ENCODE measurements around the gene SPHK2.
A peak's percentile ranks its signal among the peaks of the same experiment; 100 is the strongest.

The SPHK2 gene

GRCh38 chr19:48611872-48612271 is 7.4 kb upstream of the SPHK2 start:
- Mint-ChIP-seq H3K4me1 (ENCODE audit: low read depth in 2 of 2) (peaks cover 20% of the 10 kb centered on the region in 2 donors), H3K4me3 (no peak overlapping the region), H3K9me3 (no peaks in the 10 kb centered on the region), H3K27me3 (no peaks in the 10 kb centered on the region), H3K27ac (peak overlapping the region in 1 of 2 donors; percentile 16), H3K36me3 (ENCODE audit: insufficient read depth) (peaks cover 34% of the 10 kb centered on the region)
- ATAC-seq (replicated peaks): no peak
- DNase-seq: no peak

DNA sequence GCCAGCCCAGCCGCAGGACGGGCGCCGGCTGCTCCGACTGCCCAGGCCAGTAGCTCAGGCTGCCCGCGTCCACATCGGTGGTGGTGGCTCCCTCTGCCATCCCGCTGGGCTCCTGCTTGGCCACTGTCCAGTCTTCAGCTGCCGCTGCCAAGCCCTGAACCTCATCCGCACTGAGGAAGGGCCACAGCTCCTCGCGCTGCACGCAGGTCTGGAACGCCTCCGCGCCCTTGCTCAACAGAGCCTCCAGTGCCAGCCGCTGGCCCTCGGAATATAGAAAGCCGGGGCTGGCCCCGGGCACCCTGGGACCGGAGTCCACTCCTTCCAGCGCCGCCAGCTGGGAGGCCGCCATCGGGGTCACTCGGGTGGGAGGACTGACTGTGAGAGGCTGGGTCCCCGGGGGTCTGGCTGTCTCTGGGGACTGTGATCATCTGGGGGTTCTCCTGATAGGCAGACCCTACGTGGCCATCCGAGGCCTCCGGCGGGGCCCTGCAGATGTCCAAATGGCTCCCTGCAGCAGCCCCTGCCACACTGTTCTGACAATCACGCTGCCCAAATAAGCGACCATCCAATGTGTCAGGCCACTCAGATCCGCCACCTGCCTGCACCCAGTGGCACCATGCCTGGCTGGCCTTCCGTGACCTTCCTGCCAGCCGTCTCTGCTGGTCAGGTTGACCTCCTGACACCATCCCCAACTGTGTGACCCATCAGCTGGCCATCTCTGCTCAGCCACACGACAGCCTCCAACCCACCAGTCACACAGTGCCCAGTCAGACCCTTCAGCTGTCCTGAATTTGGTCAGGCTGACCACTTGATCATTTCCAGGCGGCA is 6.1 kb upstream of the SPHK2 start:
- Mint-ChIP-seq H3K4me1 (ENCODE audit: low read depth in 2 of 2) (peaks cover 29 to 30% of the 10 kb centered on the region in 2 donors), H3K36me3 (ENCODE audit: insufficient read depth) (peaks cover 45% of the 10 kb centered on the region), H3K27me3 (no peaks in the 10 kb centered on the region), H3K9me3 (no peaks in the 10 kb centered on the region), H3K4me3 (no peak overlapping the region), H3K27ac (peak overlapping the region in 1 of 2 donors; percentile 80)
- DNase-seq (no peak), ATAC-seq (replicated peaks) (no peak)

GRCh38 chr19:48613852-48614435 is 5.4 kb upstream of the SPHK2 start:
- peak overlapping the region; percentile 50 to 80 for H3K27ac Mint-ChIP-seq
- peaks cover 31 to 32% of the 10 kb centered on the region in 2 donors for H3K4me1 Mint-ChIP-seq (ENCODE audit: low read depth in 2 of 2)
- no peak for ATAC-seq (replicated peaks)
- H3K4me3 Mint-ChIP-seq: no peak overlapping the region
- no peak for DNase-seq
- H3K36me3 Mint-ChIP-seq (ENCODE audit: insufficient read depth): peaks cover 52% of the 10 kb centered on the region
- H3K27me3 Mint-ChIP-seq: no peaks in the 10 kb centered on the region
- no peaks in the 10 kb centered on the region for H3K9me3 Mint-ChIP-seq

DNA sequence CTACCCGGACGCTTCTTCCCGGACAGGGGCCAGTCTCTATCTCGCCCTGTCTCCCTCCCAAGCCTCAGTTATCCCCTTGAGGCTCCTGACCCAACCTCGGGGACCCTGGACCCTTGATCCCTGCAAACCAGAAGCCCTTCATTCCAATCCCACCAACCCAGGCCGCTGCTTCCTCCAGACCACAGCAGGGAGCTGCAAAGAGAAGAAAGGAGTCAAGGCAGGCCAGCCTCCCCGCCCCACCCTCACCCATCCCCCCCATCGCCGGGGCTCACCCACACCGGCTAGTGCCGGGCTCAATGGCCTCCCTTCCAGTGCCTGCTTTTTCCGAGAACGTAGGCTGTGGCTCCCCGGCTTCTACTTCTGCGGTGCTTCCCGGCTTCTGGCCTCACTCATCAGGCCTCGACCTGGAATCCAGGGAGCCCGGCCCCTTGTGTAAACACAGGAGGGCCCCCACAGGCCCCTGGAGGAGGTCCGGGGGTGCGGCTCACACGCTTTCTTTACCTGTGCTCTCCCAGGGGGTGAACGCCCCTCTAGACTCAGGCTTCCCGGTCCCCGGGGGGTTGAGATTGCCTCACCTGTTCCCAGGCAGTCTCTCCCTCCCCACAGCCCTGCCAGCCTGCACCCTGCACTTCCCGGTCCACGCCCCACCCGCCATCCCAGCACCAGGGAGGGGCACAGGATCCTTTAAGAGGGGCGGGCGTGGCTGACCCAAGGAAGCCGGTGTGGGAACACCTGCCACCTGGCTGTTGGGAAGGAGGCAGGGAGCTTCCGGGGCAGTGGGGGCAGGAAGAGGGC is 4.7 kb upstream of the SPHK2 start, which contains the start of gene FAM83E:
FAM83E (minus strand) TSS at position 641 of the 795 bp plus-strand sequence. CDS start 1,704 bp downstream, outside the sequence.
- Mint-ChIP-seq H3K27ac (peak within 1 kb of the TSS; percentile 50 to 80), H3K27me3 (no peaks in the 10 kb centered on the region), H3K9me3 (no peaks in the 10 kb centered on the region), H3K4me3 (peak within 1 kb of the TSS in 1 of 2 donors; percentile 97), H3K4me1 (ENCODE audit: low read depth in 2 of 2) (peaks cover 34 to 36% of the 10 kb centered on the region in 2 donors), H3K36me3 (ENCODE audit: insufficient read depth) (peaks cover 59% of the 10 kb centered on the region)
- ATAC-seq (replicated peaks) (no peak), DNase-seq (no peak)

DNA sequence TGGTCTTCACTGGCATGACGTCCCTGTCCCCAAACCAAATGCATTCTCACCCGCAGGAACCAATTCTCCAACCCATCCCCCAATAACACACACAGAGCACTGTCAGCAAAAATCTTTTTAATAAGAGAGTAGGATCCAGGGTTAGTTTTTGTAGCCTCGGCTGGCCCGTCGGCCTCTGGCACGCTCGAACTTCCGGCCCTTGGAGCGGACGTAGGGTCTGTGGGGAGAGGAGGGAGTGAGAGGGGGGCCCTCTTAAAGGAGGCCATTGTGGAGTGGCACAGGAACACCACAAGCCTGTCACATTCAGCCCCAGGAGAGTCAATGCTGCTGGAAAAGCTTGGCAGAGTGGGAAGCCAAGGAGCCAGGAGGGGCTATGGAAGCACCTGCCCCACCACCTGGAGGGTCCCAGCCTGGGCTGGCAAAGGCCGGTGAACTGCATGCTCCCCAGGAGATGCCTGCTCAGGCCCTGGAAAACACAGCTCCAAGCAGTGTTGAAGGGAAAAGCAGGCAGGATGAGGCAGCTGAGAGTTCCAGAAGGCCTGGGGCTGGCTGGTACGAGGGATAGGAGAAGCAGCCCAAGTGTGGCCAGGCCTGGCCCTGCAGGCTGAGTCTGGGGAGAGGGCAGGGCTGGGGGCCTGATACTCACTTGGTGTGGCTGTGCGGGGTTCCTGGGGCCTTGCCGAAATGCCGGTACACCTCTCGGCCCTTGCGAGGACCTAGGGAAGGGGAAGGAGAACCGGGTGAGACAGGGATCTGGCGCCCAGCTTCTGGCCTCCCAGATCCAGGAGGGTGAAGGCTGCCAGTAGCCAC is 3.9 kb upstream of the SPHK2 start:
- H3K36me3 Mint-ChIP-seq (ENCODE audit: insufficient read depth): peaks cover 64% of the 10 kb centered on the region
- H3K27ac Mint-ChIP-seq: peak overlapping the region; percentile 28 to 80
- H3K27me3 Mint-ChIP-seq: no peaks in the 10 kb centered on the region
- H3K9me3 Mint-ChIP-seq: no peaks in the 10 kb centered on the region
- ATAC-seq (replicated peaks): no peak
- peak overlapping the region in 1 of 2 donors; percentile 97 for H3K4me3 Mint-ChIP-seq
- no peak for DNase-seq
- peaks cover 38 to 42% of the 10 kb centered on the region in 2 donors for H3K4me1 Mint-ChIP-seq (ENCODE audit: low read depth in 2 of 2)

GRCh38 chr19:48616041-48616436 is 3.3 kb upstream of the SPHK2 start:
- Mint-ChIP-seq H3K36me3 (ENCODE audit: insufficient read depth) (peaks cover 68% of the 10 kb centered on the region), H3K4me1 (ENCODE audit: low read depth in 2 of 2) (peaks cover 38 to 42% of the 10 kb centered on the region in 2 donors)

GRCh38 chr19:48616491-48617056 is 2.7 kb upstream of the SPHK2 start:
- DNase-seq (no peak), ATAC-seq (replicated peaks) (no peak)
- peaks cover 38 to 42% of the 10 kb centered on the region in 2 donors for H3K4me1 Mint-ChIP-seq (ENCODE audit: low read depth in 2 of 2)
- no peaks in the 10 kb centered on the region for H3K9me3 Mint-ChIP-seq
- H3K27me3 Mint-ChIP-seq: no peaks in the 10 kb centered on the region
- H3K27ac Mint-ChIP-seq: peak overlapping the region; percentile 97 to 99
- H3K4me3 Mint-ChIP-seq: peak overlapping the region; percentile 97
- H3K36me3 Mint-ChIP-seq (ENCODE audit: insufficient read depth): peaks cover 73% of the 10 kb centered on the region

More at GRCh38 chr19:48616041-48616436, 3.3 kb upstream of the SPHK2 start:
- Mint-ChIP-seq H3K27me3 (no peaks in the 10 kb centered on the region), H3K4me3 (peak overlapping the region; percentile 97), H3K27ac (peak overlapping the region; percentile 97 to 99), H3K9me3 (no peaks in the 10 kb centered on the region)
- ATAC-seq (replicated peaks) (no peak), DNase-seq (no peak)

DNA sequence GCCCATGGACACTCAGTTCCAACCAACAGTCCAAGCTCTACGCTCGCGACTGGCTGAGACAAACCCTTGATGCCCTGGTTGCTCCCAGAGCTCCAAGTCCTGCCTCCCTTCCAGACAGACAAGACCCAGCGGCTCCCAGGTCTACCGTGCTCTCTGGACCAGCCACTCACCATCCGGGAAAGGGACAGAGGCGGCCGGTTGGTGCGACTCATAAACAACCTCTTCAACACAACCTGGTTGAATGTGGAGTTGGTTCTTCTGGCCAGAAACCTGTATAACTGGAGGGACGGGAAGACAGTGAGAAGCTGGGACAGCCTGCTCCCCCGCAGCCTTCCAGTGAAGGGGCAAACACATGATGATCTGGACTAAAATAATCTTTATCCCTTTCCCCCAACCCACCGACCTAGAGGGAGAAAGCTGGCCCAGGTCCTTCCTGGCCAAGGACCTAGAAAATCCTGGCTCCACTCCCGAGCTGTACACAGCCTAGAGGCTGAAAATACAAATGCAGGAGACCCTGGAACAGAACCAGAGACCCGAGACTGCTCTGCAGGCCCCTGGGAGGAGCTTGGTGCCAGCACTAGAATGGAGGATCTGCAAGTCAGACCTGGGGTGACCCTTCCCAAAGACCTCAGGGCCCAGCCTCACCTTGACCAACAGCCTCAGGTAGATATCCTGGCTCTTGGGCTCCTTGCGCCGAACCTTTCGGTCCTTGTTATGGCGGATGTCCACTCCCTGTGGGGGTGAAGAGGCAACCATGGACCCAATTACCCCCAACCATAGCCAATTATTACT is 2.0 kb upstream of the SPHK2 start:
- Mint-ChIP-seq H3K27me3 (no peaks in the 10 kb centered on the region), H3K4me1 (ENCODE audit: low read depth in 2 of 2) (peaks cover 40 to 42% of the 10 kb centered on the region in 2 donors), H3K36me3 (ENCODE audit: insufficient read depth) (peaks cover 77% of the 10 kb centered on the region), H3K4me3 (peak overlapping the region; percentile 97), H3K27ac (peak overlapping the region; percentile 97 to 99), H3K9me3 (no peaks in the 10 kb centered on the region)
- DNase-seq: no peak
- no peak for ATAC-seq (replicated peaks)

DNA sequence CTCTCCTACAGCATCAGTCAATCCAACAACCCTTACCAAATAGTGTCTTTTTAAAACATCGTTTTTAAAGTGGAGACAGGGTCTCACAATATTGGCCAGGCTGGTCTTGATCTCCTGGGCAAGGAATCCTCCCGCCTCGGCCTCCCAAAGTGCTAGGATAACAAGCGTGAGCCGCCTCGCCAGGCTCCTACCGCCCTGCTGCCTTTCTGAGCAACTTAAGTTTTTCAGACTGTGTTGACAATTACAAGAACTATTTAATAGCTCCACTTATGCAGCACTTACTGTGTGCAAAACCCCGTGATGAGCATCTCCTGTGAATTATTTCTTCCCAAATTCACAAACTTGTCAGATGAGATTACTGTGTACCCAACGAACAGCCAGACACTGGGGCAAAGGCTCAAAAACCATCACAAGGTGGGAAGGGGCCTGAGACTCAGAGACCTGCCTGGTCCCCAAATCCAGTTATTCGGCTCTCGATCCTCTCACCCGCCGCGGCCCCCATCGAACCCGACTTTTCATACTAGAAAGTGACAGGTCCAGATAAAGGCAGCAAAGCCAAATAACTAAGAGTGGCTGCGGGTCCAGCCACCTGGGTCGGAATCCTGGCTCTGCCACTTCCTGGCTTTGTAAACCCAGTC is 909 bp upstream of the SPHK2 start:
- Mint-ChIP-seq H3K27me3 (no peaks in the 10 kb centered on the region), H3K4me3 (peak overlapping the region; percentile 97), H3K9me3 (no peaks in the 10 kb centered on the region), H3K27ac (peak overlapping the region; percentile 97 to 99), H3K36me3 (ENCODE audit: insufficient read depth) (peaks cover 76% of the 10 kb centered on the region), H3K4me1 (ENCODE audit: low read depth in 2 of 2) (peaks cover 44 to 45% of the 10 kb centered on the region in 2 donors)
- ATAC-seq (replicated peaks) (no peak), DNase-seq (no peak)

- H3K27me3 Mint-ChIP-seq: no peaks in the 10 kb centered on the region
- H3K4me3 Mint-ChIP-seq: peak overlapping the region; percentile 97
- peak overlapping the region; percentile 97 to 99 for H3K27ac Mint-ChIP-seq
- DNase-seq (no peak), ATAC-seq (replicated peaks) (no peak)
- H3K9me3 Mint-ChIP-seq: no peaks in the 10 kb centered on the region
- peaks cover 52 to 57% of the 10 kb centered on the region in 2 donors for H3K4me1 Mint-ChIP-seq (ENCODE audit: low read depth in 2 of 2)
- H3K36me3 Mint-ChIP-seq (ENCODE audit: insufficient read depth): peaks cover 68% of the 10 kb centered on the region
Measured at GRCh38 chr19:48619692-48620585, 633 bp downstream of the SPHK2 start.

- peak overlapping the region; percentile 85 to 89 for H3K4me3 Mint-ChIP-seq
- no peaks in the 10 kb centered on the region for H3K9me3 Mint-ChIP-seq
- H3K27me3 Mint-ChIP-seq: no peaks in the 10 kb centered on the region
- peaks cover 38% of the 10 kb centered on the region for H3K36me3 Mint-ChIP-seq (ENCODE audit: insufficient read depth)
- no peak for DNase-seq
- no peak for ATAC-seq (replicated peaks)
- H3K27ac Mint-ChIP-seq: peak overlapping the region; percentile 91 to 98
- peaks cover 40 to 43% of the 10 kb centered on the region in 2 donors for H3K4me1 Mint-ChIP-seq (ENCODE audit: low read depth in 2 of 2)
Measured at GRCh38 chr19:48623556-48624066, 4.3 kb downstream of the SPHK2 start.

Measured in effector memory CD8-positive, alpha-beta T cell (primary cell).